ENCODE measurements around the gene PLAAT4.

The PLAAT4 gene, protein sequence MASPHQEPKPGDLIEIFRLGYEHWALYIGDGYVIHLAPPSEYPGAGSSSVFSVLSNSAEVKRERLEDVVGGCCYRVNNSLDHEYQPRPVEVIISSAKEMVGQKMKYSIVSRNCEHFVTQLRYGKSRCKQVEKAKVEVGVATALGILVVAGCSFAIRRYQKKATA

DNA sequence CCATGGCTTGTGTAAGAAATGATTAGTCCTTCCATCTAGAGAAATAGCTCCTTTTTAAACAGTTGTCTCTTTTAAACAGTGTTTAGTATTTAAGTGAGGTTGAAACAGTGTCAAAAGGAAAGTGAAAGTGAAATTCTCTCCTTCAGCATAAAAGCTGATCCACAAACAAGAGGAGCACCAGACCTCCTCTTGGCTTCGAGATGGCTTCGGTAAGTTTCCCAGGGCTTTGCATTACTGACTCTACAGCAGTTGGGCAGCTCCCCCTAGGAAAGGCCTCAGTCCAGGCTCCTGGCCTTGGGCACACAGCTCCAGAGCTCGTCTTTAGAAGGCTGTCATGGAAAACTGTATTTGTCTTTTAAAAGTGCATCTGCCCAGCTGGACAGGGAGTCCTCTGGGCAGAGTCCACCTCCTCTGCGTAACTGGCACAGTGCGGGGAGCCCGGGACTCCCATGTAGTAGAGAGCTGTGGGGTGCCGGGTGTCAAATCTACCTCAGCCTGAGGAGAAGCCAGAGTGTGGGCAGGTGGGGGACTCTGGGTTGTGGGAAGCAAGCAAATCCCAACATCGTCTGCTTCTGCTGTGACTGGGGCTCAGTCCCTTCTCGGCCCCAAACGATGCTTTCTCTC, at the start of gene PLAAT4:
Gene PLAAT4, plus strand, starts transcription at position 140 of the 624 bp plus-strand sequence. Its CDS starts 61 bp downstream, at position 201.
- no peak for DNase-seq

DNA sequence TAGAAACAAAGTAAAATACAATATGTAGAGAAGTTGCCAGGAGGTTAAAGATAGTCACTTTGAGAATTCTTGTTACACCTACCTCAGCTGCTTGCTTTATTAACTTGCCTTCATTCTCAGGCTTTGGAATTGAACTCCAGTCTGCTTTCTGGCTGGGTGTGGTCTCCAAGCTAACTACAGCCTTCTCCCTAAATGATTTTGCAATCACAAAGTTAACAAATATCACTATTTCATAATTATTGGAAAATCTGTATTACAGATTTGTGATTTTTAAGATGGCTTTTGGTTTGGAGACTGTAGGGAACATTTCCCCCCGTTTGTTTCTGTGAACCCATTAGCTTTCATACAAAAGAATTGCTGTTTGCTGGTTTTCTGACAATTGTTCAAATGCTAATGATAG, 47.8 kb upstream of the PLAAT4 start:
- DNase-seq: no peak

DNA sequence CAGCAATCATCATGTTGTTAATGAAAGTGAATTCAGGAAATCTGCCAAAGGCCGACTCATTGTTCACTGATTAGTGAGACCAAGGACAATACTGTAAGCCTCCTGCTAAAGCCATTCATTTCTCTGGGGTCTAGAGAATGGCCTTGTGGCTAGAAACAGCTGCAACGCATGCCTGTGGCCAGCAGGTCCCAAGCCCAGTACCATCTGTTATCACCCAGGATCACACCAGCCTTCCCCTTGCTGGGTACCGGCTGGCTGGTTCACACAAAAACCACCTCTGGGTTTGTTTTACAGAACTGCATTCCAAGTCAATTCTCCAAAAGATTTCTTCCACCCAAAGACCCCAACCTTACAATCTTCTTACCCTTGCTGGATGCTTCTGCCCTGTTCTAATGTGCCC, 46.7 kb upstream of the PLAAT4 start:
- peak; percentile 74 for DNase-seq

- peak; percentile 76 for DNase-seq
Observed at GRCh38 chr11:63490551-63491239, 45.9 kb upstream of the PLAAT4 start, which contains the start of gene PLAAT5. Gene PLAAT5, minus strand, starts transcription at chr11:63491167. Its CDS starts 133 bp downstream, at chr11:63491034.

GRCh38 chr11:63491240-63491587, 45.4 kb upstream of the PLAAT4 start:
- DNase-seq: no peak

- DNase-seq: no peak
Observed at GRCh38 chr11:63491636-63492372, 44.8 kb upstream of the PLAAT4 start.

GRCh38 chr11:63492441-63492840, 44.2 kb upstream of the PLAAT4 start:
- DNase-seq: no peak

DNA sequence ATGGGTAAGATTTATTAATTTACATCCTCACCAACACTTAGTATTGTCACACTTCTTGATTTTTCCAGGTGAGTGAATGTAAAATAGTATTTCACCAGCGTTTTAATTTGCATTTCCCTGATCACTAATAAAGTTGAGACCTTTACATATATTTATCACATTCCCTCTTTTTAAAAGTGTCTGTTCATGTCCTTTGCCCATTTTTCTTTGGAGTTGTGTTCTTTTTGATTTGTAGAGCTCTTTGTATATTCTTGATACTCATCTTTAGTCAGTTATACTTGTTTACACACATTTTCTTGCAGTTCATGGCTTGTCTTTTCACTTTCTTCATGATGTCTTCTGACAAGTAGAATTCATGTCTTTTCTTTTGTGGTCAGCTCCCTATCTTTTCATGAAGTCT, 43.5 kb upstream of the PLAAT4 start:
- DNase-seq: no peak

DNA sequence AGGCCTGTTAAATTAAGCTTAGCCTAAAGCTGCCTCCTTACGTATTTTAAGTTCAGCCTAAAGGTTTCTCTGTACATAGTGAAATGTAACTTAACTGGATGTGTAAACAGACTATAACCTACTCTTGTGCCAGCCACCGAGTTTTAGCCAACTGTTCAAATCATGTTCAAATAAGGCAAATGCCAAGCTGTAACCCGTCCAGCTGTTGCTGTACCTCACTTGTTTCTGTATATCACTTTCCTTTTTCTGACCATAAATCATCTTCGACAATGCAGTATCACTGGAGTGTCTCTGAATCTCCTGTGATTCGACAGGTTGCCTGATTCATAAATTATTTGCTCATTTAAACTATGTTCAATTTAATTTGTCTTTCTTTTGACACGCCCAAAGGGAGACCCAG, 41.6 kb upstream of the PLAAT4 start:
- peak; percentile 30 for DNase-seq

- DNase-seq: peak; percentile 22
Observed at GRCh38 chr11:63499874-63500273, 36.7 kb upstream of the PLAAT4 start.

DNA sequence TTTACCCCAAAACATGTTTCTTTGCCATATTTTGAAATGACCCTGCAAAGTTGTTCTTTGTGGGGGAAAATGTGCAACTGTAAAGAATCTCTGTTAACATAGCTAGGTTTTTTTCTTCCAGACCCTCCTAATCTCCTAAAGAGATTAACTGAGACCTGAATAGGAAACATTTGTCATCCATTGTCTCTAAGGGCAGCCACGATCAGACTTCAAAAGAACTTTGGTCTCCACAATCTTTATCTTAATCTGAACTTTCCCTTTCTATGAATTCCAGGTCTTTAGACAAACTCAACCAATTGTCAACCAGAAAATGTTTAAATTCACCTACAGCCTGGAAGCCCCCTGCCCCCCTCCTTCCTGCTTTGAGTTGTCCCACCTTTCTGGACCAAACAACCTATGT, 35.4 kb upstream of the PLAAT4 start:
- no peak for DNase-seq

GRCh38 chr11:63502252-63502820, 34.3 kb upstream of the PLAAT4 start:
- DNase-seq: peak; percentile 58

DNA sequence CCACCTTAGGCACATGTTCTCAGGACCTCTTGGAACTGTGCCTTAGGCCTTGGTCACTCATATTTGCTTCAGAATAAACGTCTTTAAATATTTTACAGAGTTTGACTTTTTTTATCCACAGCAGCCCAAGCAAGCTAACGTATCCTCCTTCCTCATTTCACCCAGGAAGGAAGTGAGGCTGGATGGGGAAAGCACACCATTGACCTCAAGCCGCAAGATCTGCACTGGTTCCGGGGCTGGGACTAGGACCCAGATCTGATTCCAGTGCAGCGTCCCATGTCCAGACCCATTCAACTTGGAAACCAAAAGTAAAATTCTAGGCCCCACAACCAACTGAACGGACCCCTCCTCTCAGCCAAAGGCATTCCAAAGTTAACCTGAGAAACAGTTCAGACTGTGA, 33.1 kb upstream of the PLAAT4 start:
- DNase-seq: peak; percentile 3

GRCh38 chr11:63504054-63504453, 32.6 kb upstream of the PLAAT4 start:
- peak; percentile 16 for DNase-seq

DNA sequence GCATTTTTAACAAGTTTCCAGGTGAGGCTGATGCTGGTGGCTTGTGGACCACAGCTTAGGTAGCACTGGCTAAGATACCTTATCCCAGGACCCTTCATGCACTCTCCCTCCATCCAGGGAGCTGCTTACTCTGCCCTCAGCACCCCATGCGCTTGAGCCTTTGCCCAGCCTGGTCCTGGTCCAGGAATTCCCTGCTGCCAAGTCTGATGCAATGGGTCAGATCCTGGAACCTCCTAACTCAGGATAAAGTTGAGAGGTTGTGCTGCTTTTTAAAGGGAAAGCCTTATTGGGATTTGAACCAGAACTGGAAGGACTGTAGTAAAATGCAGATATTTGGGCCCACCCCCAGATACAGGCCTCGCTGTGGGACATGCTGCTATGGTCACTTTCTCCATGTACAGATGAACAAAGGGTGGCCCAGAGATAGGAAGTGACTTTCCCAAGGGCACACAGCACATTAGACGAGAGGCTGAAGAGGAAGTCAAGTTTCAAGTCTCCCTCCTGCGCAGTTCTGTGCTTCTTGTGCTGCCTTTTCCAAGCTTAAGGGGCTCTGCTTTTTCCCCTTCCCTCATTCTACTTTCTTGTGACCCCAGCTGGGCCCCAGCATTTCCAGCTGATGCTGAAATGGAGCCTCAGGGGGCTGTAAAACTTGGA, 31.5 kb upstream of the PLAAT4 start:
- no peak for DNase-seq

- DNase-seq: peak; percentile 84
Observed at GRCh38 chr11:63505857-63506528, 30.6 kb upstream of the PLAAT4 start, which contains the start of gene LGALS12. Gene LGALS12, plus strand, starts transcription at chr11:63506084. Its CDS starts 375 bp downstream, at chr11:63506459.

- no peak for DNase-seq
Observed at GRCh38 chr11:63506876-63507275, 29.7 kb upstream of the PLAAT4 start.

- no peak for DNase-seq
Observed at GRCh38 chr11:63507511-63507910, 29.1 kb upstream of the PLAAT4 start.

- peak; percentile 78 for DNase-seq
Observed at GRCh38 chr11:63508009-63508408, 28.6 kb upstream of the PLAAT4 start.

DNA sequence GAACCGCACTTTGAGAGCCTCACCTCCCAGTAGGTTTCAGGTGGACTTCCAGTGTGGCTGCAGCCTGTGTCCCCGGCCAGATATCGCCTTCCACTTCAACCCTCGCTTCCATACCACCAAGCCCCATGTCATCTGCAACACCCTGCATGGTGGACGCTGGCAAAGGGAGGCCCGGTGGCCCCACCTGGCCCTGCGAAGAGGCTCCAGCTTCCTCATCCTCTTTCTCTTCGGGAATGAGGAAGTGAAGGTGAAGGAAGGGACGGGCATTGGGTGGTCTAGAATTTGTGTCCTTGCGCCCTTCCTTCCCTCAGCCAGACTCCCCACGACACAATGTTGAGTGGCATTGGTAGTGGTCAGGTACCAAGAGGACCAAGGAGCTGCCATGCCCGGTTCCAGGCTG, 27.9 kb upstream of the PLAAT4 start:
- peak; percentile 46 for DNase-seq

DNA sequence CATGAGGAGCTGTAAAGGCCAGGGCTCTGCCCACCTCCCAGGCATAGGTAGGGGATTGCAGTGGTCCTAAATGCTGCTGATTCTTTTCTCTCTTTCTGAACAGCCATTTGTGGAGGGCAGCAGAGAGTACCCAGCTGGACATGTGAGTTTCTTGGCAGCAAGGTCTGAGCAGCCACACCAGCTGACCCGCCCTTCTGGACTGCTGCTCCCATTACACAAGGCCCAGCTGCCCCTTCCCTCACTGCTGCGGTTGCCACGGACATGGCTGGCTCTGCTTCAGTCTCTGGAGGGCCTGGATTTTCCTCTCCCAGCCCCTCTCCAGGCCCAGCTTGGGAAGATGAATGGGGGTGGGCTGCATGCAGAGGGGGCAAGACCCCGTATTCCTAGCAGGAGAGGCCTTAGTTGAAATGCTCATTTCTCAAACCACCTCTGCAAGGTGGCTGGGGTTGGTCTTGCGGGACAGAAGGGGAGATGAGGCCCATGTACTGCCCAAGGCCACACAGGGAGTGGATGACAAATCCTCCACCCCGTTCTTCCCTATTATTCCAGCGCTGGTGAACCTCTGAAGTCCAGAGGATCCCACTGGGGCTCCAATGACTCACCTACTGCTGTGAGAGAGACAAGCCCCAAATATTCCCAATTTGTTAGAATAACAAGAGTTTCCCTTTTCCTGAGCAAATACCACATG, 26.1 kb upstream of the PLAAT4 start:
- DNase-seq: peak; percentile 47

All from islet precursor cell (in vitro differentiated cells).